ENCODE data around the gene NDUFV2.

NDUFV2 gene

GRCh38 chr18:9058406-9058805 is 44.1 kb upstream of the NDUFV2 start:
- intact Hi-C loops (cut with DNase I; ENCODE audit: low total_unique reads) = no loop called here
- H3K4me1 ChIP-seq = peaks cover 0 to 6% (median 0%) of the 10 kb centered on the region in 4 donors

GRCh38 chr18:9062418-9062751 is 40.1 kb upstream of the NDUFV2 start:
- Histone ChIP-seq H3K27ac (no peak overlapping the region), H3K27me3 (no peaks in the 10 kb centered on the region), H3K4me1 (no peaks in the 10 kb centered on the region), H3K9me3 (no peaks in the 10 kb centered on the region), H3K36me3 (no peaks in the 10 kb centered on the region), H3K4me3 (no peak overlapping the region)
- DNase-seq = no peak
- intact Hi-C loops (cut with DNase I; ENCODE audit: low total_unique reads) = no loop called here
- no peak for TF ChIP-seq CTCF (IDR thresholded peaks at IDR 0.05)

More at GRCh38 chr18:9058406-9058805, 44.1 kb upstream of the NDUFV2 start:
- Histone ChIP-seq H3K9me3 (no peaks in the 10 kb centered on the region), H3K36me3 (no peaks in the 10 kb centered on the region), H3K27ac (no peak overlapping the region), H3K27me3 (no peaks in the 10 kb centered on the region), H3K4me3 (no peak overlapping the region)
- no peak for DNase-seq
- TF ChIP-seq CTCF (IDR thresholded peaks at IDR 0.05) = no peak

- Histone ChIP-seq H3K36me3 (no peaks in the 10 kb centered on the region), H3K4me1 (no peaks in the 10 kb centered on the region), H3K9me3 (no peaks in the 10 kb centered on the region), H3K27me3 (no peaks in the 10 kb centered on the region), H3K4me3 (no peak overlapping the region), H3K27ac (no peak overlapping the region)
- intact Hi-C loops (cut with DNase I; ENCODE audit: low total_unique reads) = no loop called here
- DNase-seq = no peak
- no peak for TF ChIP-seq CTCF (IDR thresholded peaks at IDR 0.05)
Measured at GRCh38 chr18:9065864-9066263, 36.6 kb upstream of the NDUFV2 start.

GRCh38 chr18:9066358-9066757 is 36.1 kb upstream of the NDUFV2 start:
- no peaks in the 10 kb centered on the region for H3K9me3 ChIP-seq
- H3K36me3 ChIP-seq = no peaks in the 10 kb centered on the region
- H3K27me3 ChIP-seq = no peaks in the 10 kb centered on the region
- no peak for DNase-seq
- H3K4me3 ChIP-seq = no peak overlapping the region
- H3K27ac ChIP-seq = no peak overlapping the region
- H3K4me1 ChIP-seq = no peaks in the 10 kb centered on the region
- intact Hi-C loops (cut with DNase I; ENCODE audit: low total_unique reads) = no loop called here
- TF ChIP-seq CTCF (IDR thresholded peaks at IDR 0.05) = no peak

- no peak overlapping the region for H3K27ac ChIP-seq
Measured at GRCh38 chr18:9066817-9067306, 35.6 kb upstream of the NDUFV2 start.

More at GRCh38 chr18:9066817-9067306, 35.6 kb upstream of the NDUFV2 start:
- H3K4me1 ChIP-seq = no peaks in the 10 kb centered on the region
- intact Hi-C loops (cut with DNase I; ENCODE audit: low total_unique reads) = no loop called here
- H3K4me3 ChIP-seq = no peak overlapping the region
- no peaks in the 10 kb centered on the region for H3K36me3 ChIP-seq
- no peaks in the 10 kb centered on the region for H3K9me3 ChIP-seq
- no peaks in the 10 kb centered on the region for H3K27me3 ChIP-seq
- TF ChIP-seq CTCF (IDR thresholded peaks at IDR 0.05) = no peak
- no peak for DNase-seq

Measured in tibial artery (tissue), 4 donors.